Right atrium auricular region (tissue), 2 donors: Measurements from ENCODE around the gene ABL2. TPM values are rescaled to one million over a fixed set of nuclear protein-coding genes. Genes with fewer than 3 reads are reported as not detected.
"Not testable (repeated sequence)": the region's sequence is repeated elsewhere in the genome, so short reads cannot be mapped to it uniquely, and the experiment has no call there.

ENCODE experiments used
- DNase-seq: peaks from one replicate; pipeline ENCODE4 v3.0.0-alpha.2; 2019; ENCODE audit warnings: low spot score
- H3K27ac ChIP-seq, 2 donors: fragments of 200-600 bp; sonication (generic); 1 replicate in 1 of 2; 2 replicates in 1 of 2; pipeline ENCODE4 v1.5.1; 2016 to 2019
- H3K27me3 ChIP-seq, 2 donors: fragments of 200-600 bp; sonication (generic); one replicate each; pipeline versions ENCODE4 v1.5.1 to v1.6.0; 2017 to 2019
- H3K36me3 ChIP-seq: fragments of 200-600 bp; sonication (generic); one replicate; pipeline ENCODE4 v1.5.1; 2016
- H3K4me1 ChIP-seq, 2 donors: fragments of 200-600 bp; sonication (generic); one replicate each; pipeline versions ENCODE4 v1.5.1 to v1.6.0; 2017 to 2019
- H3K4me3 ChIP-seq, 2 donors: fragments of 200-600 bp; sonication (generic); 1 replicate in 1 of 2; 2 replicates in 1 of 2; pipeline ENCODE4 v1.5.1; 2017 to 2019; ENCODE audit warnings: mild to moderate bottlenecking in 1 of 2, moderate library complexity in 1 of 2
- H3K9me3 ChIP-seq, 2 donors: fragments of 200-600 bp; sonication (generic); one replicate each; pipeline ENCODE4 v1.5.1; 2019
- total RNA-seq, 2 donors: library from RNA; depleted of rRNA; stranded (reverse); fragments of >200 nt; gene quantifications; one replicate each; pipeline ENCODE4 v1.1.0, GENCODE V29; 2016
- TF ChIP-seq, protein P1 (sequence below), 2 donors: fragments of 200-600 bp; sonication (generic); IDR thresholded peaks; one replicate each; pipeline ENCODE4 v1.5.1; 2019; ENCODE audit warnings: antibody characterized with exemption in 2 of 2

Gene ABL2
- total RNA-seq, 2 donors from 2014 or later = 6.3 to 12.1 TPM

DNA sequence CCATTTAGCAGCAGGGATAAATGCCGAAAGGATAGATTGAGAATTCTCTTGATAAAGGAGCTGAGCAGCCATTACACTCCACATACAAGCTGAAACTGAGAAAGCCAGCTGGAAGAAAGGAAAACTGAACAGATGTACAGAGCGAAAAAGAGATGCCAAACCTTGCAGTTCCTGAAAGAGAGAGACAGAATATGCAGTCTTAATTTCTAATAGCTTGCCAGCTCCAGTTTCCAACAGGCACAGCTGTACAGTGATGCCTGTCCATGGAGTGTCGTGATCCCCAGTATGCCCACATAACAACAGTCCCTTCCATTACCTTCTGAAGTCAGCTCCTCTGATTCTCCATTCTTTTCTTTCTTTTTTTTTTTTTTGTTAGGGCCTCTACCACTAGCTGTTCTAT is 22.7 kb downstream of the ABL2 start:
- Histone ChIP-seq H3K4me3 (no peak overlapping the region), H3K27me3 (no peaks in the 10 kb centered on the region), H3K36me3 (no peaks in the 10 kb centered on the region), H3K4me1 (peaks cover 0 to 9% of the 10 kb centered on the region in 2 donors), H3K9me3 (no peaks in the 10 kb centered on the region), H3K27ac (no peak overlapping the region)
- no peak for DNase-seq
- TF ChIP-seq, protein P1, sequence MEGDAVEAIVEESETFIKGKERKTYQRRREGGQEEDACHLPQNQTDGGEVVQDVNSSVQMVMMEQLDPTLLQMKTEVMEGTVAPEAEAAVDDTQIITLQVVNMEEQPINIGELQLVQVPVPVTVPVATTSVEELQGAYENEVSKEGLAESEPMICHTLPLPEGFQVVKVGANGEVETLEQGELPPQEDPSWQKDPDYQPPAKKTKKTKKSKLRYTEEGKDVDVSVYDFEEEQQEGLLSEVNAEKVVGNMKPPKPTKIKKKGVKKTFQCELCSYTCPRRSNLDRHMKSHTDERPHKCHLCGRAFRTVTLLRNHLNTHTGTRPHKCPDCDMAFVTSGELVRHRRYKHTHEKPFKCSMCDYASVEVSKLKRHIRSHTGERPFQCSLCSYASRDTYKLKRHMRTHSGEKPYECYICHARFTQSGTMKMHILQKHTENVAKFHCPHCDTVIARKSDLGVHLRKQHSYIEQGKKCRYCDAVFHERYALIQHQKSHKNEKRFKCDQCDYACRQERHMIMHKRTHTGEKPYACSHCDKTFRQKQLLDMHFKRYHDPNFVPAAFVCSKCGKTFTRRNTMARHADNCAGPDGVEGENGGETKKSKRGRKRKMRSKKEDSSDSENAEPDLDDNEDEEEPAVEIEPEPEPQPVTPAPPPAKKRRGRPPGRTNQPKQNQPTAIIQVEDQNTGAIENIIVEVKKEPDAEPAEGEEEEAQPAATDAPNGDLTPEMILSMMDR (IDR thresholded peaks at IDR 0.05) = no peak

DNA sequence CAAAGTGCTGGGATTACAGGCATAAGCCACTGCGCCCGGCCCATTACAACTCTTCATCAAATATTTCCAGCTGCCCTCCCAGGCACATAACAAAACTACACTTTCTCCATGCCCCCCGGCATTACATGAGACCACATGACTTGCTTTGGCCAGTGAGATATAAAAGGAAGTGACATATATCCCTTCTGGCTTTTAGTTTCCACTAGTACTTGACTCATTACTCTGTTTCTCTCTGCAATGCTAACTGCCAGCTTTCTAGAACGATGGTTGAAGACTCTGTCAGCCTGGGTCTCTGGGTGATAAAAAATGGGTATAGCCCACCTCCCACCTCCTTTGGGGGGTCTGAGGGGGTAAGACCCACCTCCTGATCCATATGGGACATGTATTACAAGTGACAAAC is 24.2 kb downstream of the ABL2 start:
- Histone ChIP-seq H3K4me3 (no peak overlapping the region), H3K27ac (no peak overlapping the region), H3K9me3 (no peaks in the 10 kb centered on the region), H3K36me3 (no peaks in the 10 kb centered on the region), H3K4me1 (peaks cover 0 to 9% of the 10 kb centered on the region in 2 donors), H3K27me3 (no peaks in the 10 kb centered on the region)
- TF ChIP-seq, protein P1 (IDR thresholded peaks at IDR 0.05) = no peak
- no peak for DNase-seq

DNA sequence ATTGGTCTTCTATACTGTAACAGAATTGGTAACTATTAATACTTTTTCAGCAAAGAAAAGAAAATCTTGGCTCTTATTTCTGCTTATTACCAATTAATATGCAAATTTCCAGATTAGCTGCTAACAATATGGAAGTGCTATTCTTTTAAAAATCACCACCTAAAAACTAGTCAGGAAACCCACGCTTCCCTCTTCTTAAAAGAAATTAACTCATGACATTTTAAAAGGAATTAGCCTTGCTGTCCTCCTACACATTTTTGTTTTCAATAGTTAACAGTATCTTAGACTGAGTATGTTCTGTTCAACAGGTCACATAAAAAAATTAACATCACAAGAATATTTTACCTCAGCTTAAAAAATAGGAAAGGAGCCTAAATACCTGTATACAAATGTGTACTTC is 27.3 kb downstream of the ABL2 start:
- DNase-seq = no peak
- H3K27me3 ChIP-seq = no peaks in the 10 kb centered on the region
- TF ChIP-seq, protein P1 (IDR thresholded peaks at IDR 0.05) = no peak
- no peak overlapping the region for H3K4me3 ChIP-seq
- peaks cover 0 to 5% of the 10 kb centered on the region in 2 donors for H3K4me1 ChIP-seq
- H3K9me3 ChIP-seq = no peaks in the 10 kb centered on the region
- no peaks in the 10 kb centered on the region for H3K36me3 ChIP-seq
- no peak overlapping the region for H3K27ac ChIP-seq

DNA sequence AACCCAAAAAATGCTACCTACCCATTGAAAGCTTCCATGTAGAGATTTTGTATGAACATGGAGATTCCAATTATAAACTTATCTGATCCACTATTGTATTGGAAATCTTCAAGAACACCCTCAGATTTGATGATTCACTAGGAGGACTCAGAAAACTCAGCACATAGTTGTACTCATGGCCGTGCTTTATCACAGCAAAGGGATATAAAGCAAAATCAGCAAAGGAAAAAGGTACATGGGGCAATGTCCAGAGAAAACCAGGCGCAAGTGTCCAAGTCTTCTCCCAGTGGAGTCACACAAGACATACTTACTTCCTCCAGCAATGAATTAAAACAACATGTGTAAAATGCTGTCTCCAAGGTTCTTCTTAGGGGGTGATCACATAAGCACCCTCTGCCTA is 28.9 kb downstream of the ABL2 start:
- no peak overlapping the region for H3K27ac ChIP-seq
- H3K4me3 ChIP-seq = no peak overlapping the region
- TF ChIP-seq, protein P1 (IDR thresholded peaks at IDR 0.05) = no peak

DNA sequence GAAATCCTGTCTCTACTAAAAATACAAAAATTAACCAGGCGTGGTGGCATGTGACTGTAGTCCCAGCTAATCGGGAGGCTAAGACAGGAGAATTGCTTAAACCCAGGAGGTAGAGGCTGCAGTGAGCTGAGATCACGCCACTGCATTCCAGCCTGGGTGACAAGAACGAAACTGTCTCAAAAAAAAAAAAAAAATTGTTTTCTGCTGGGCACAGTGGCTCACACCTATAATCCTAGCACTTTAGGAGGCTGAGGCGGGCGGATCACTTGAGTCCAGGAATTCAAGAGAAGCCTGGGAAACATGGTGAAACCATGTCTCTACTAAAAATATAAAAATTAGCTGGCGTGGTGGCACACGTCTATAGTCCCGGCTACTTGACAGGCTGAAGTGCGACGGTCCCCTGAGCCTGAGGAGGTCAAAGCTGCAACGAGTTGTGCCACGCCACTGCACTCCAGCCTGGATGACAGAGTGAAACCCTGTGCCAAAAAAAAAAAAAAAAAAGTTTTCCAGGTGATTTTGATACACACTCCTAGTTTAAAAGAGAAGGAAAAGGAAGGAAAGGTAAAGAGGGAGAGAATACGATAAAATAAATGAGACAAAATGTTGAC is 31.7 kb downstream of the ABL2 start:
- TF ChIP-seq, protein P1 (IDR thresholded peaks at IDR 0.05) = no peak
- no peaks in the 10 kb centered on the region for H3K36me3 ChIP-seq
- H3K9me3 ChIP-seq = no peaks in the 10 kb centered on the region
- no peak overlapping the region for H3K27ac ChIP-seq
- no peak for DNase-seq
- peaks cover 0 to 4% of the 10 kb centered on the region in 2 donors for H3K4me1 ChIP-seq
- no peaks in the 10 kb centered on the region for H3K27me3 ChIP-seq
- no peak overlapping the region for H3K4me3 ChIP-seq

More for the DNA sequence above, 28.9 kb downstream of the ABL2 start:
- no peaks in the 10 kb centered on the region for H3K9me3 ChIP-seq
- no peaks in the 10 kb centered on the region for H3K36me3 ChIP-seq
- H3K4me1 ChIP-seq = no peaks in the 10 kb centered on the region
- DNase-seq = no peak
- no peaks in the 10 kb centered on the region for H3K27me3 ChIP-seq

DNA sequence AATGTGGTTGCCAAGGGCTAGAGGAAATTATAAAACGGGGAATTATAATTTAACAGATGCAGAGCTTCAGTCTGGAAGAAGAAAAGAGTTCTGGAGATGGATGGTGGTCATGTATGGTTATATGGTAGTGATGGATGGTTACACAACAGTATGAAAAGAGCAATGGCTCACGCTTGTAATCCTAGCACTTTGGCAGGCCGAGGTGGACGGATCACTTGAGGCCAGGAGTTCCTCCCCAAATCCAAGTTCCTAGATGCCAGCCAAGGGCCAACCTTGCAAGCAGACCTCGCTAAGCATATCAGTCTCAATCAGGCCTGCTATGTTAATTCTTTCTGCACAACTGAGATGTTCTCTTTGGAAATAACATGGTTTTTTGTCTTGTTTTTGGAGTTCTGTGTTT is 33.6 kb downstream of the ABL2 start:
- not testable (repeated sequence) for H3K4me3 ChIP-seq, H3K4me1 ChIP-seq, H3K9me3 ChIP-seq, H3K36me3 ChIP-seq, H3K27me3 ChIP-seq, H3K27ac ChIP-seq, DNase-seq
